Immature natural killer cell (primary cell): Measurements from ENCODE around the gene UBE2K. TPM values are rescaled to one million over a fixed set of nuclear protein-coding genes. Genes with fewer than 3 reads are reported as not detected.
A peak's percentile ranks its signal among the peaks of the same experiment; 100 is the strongest.
"Not testable (repeated sequence)": the region's sequence is repeated elsewhere in the genome, so short reads cannot be mapped to it uniquely, and the experiment has no call there.

Experiments used
- DNase-seq, 3 donors: peaks; one replicate each; pipeline ENCODE4 v3.0.0; 2022; ENCODE audit warnings: mixed read lengths in 1 of 3
- H3K27ac Mint-ChIP-seq, 6 donors: one replicate each; pipeline ENCODE4 v1.8.0; 2020; ENCODE audit warnings: mixed read lengths in 6 of 6, mild to moderate bottlenecking in 5 of 6, inconsistent platforms in 4 of 6, moderate library complexity in 3 of 6
- H3K27me3 Mint-ChIP-seq, 3 donors: one replicate each; pipeline ENCODE4 v1.8.0; 2020 to 2021; ENCODE audit warnings: low read depth in 3 of 3, mild to moderate bottlenecking in 3 of 3, mixed read lengths in 3 of 3, moderate library complexity in 3 of 3, inconsistent platforms in 1 of 3
- H3K36me3 Mint-ChIP-seq, 3 donors: one replicate each; pipeline ENCODE4 v1.8.0; 2020; ENCODE audit warnings: mixed read lengths in 3 of 3, inconsistent platforms in 2 of 3, mild to moderate bottlenecking in 2 of 3
- H3K4me1 Mint-ChIP-seq, 2 donors: one replicate each; pipeline ENCODE4 v1.8.0; 2020; ENCODE audit warnings: inconsistent platforms in 2 of 2, mild to moderate bottlenecking in 2 of 2, mixed read lengths in 2 of 2, moderate library complexity in 1 of 2
- H3K4me3 Mint-ChIP-seq, 5 donors: one replicate each; pipeline ENCODE4 v1.8.0; 2020; ENCODE audit warnings: mild to moderate bottlenecking in 5 of 5, mixed read lengths in 5 of 5, inconsistent platforms in 3 of 5, moderate library complexity in 3 of 5
- H3K9me3 Mint-ChIP-seq, 6 donors: one replicate each; pipeline ENCODE4 v1.8.0; 2020; ENCODE audit warnings: mild to moderate bottlenecking in 6 of 6, mixed read lengths in 6 of 6, inconsistent platforms in 4 of 6, moderate library complexity in 3 of 6
- polyA plus RNA-seq, 3 donors: library from polyadenylated mRNA; unstranded; fragments of 300-500 nt; fragmentation: Illumina TruSeq; gene quantifications; one replicate each; pipeline ENCODE4 v1.2.3, GENCODE V29; 2021

The UBE2K gene
- polyA plus RNA-seq, 3 donors from 2014 or later: 47.9 to 82.4 (median 67.8) TPM

GRCh38 chr4:39664828-39665731 lies 32.9 kb upstream of the UBE2K start:
- H3K27me3 Mint-ChIP-seq: peaks cover 2% of the 10 kb centered on the region in 3 donors
- no peak overlapping the region for H3K27ac Mint-ChIP-seq
- no peaks in the 10 kb centered on the region for H3K9me3 Mint-ChIP-seq

GRCh38 chr4:39667706-39668105 lies 30.2 kb upstream of the UBE2K start:
- H3K4me1 Mint-ChIP-seq: no peaks in the 10 kb centered on the region
- H3K9me3 Mint-ChIP-seq: peaks cover 0 to 3% (median 0%) of the 10 kb centered on the region in 6 donors
- DNase-seq: no peak
- no peak overlapping the region for H3K4me3 Mint-ChIP-seq
- no peaks in the 10 kb centered on the region for H3K36me3 Mint-ChIP-seq
- no peak overlapping the region for H3K27ac Mint-ChIP-seq
- peaks cover 3 to 5% (median 4%) of the 10 kb centered on the region in 3 donors for H3K27me3 Mint-ChIP-seq

More at GRCh38 chr4:39664828-39665731, 32.9 kb upstream of the UBE2K start:
- H3K4me3 Mint-ChIP-seq: no peak overlapping the region
- H3K4me1 Mint-ChIP-seq: no peaks in the 10 kb centered on the region
- no peak for DNase-seq
- no peaks in the 10 kb centered on the region for H3K36me3 Mint-ChIP-seq

GRCh38 chr4:39668887-39669286 lies 29.0 kb upstream of the UBE2K start:
- peaks cover 0 to 3% (median 0%) of the 10 kb centered on the region in 6 donors for H3K9me3 Mint-ChIP-seq
- H3K27ac Mint-ChIP-seq: no peak overlapping the region
- no peak for DNase-seq
- H3K27me3 Mint-ChIP-seq: peaks cover 3 to 5% (median 4%) of the 10 kb centered on the region in 3 donors
- H3K4me1 Mint-ChIP-seq: no peaks in the 10 kb centered on the region
- no peaks in the 10 kb centered on the region for H3K36me3 Mint-ChIP-seq
- no peak overlapping the region for H3K4me3 Mint-ChIP-seq

- H3K4me3 Mint-ChIP-seq, H3K9me3 Mint-ChIP-seq, H3K36me3 Mint-ChIP-seq, H3K27me3 Mint-ChIP-seq, DNase-seq, H3K4me1 Mint-ChIP-seq: not testable (repeated sequence)
- H3K27ac Mint-ChIP-seq: peak overlapping the region in 1 of 6 donors; percentile 49
Observed at GRCh38 chr4:39670296-39670695, 27.6 kb upstream of the UBE2K start.

- H3K4me3 Mint-ChIP-seq, H3K9me3 Mint-ChIP-seq, H3K4me1 Mint-ChIP-seq, H3K27me3 Mint-ChIP-seq, H3K36me3 Mint-ChIP-seq, DNase-seq, H3K27ac Mint-ChIP-seq: not testable (repeated sequence)
Observed at GRCh38 chr4:39675681-39676080, 22.3 kb upstream of the UBE2K start.

- not testable (repeated sequence) for H3K27me3 Mint-ChIP-seq, DNase-seq, H3K36me3 Mint-ChIP-seq, H3K27ac Mint-ChIP-seq, H3K4me1 Mint-ChIP-seq, H3K9me3 Mint-ChIP-seq, H3K4me3 Mint-ChIP-seq
Observed at GRCh38 chr4:39681003-39681402, 16.9 kb upstream of the UBE2K start.

GRCh38 chr4:39682138-39682537 lies 15.8 kb upstream of the UBE2K start:
- no peaks in the 10 kb centered on the region for H3K36me3 Mint-ChIP-seq
- no peak overlapping the region for H3K4me3 Mint-ChIP-seq
- H3K4me1 Mint-ChIP-seq: no peaks in the 10 kb centered on the region
- no peaks in the 10 kb centered on the region for H3K27me3 Mint-ChIP-seq
- H3K27ac Mint-ChIP-seq: no peak overlapping the region
- no peak for DNase-seq
- H3K9me3 Mint-ChIP-seq: no peaks in the 10 kb centered on the region

- Mint-ChIP-seq H3K27ac (no peak overlapping the region), H3K36me3 (no peaks in the 10 kb centered on the region), H3K9me3 (no peaks in the 10 kb centered on the region), H3K27me3 (peaks cover 0 to 4% (median 0%) of the 10 kb centered on the region in 3 donors), H3K4me1 (no peaks in the 10 kb centered on the region), H3K4me3 (no peak overlapping the region)
- DNase-seq: no peak
Observed at GRCh38 chr4:39685990-39686389, 11.9 kb upstream of the UBE2K start.

GRCh38 chr4:39687014-39687413 lies 10.9 kb upstream of the UBE2K start:
- peaks cover 0 to 4% (median 0%) of the 10 kb centered on the region in 3 donors for H3K27me3 Mint-ChIP-seq
- H3K4me1 Mint-ChIP-seq: no peaks in the 10 kb centered on the region
- no peak overlapping the region for H3K27ac Mint-ChIP-seq
- no peaks in the 10 kb centered on the region for H3K9me3 Mint-ChIP-seq
- no peak overlapping the region for H3K4me3 Mint-ChIP-seq
- H3K36me3 Mint-ChIP-seq: no peaks in the 10 kb centered on the region
- no peak for DNase-seq

GRCh38 chr4:39689970-39690369 lies 8.0 kb upstream of the UBE2K start:
- H3K27me3 Mint-ChIP-seq: peaks cover 0 to 4% (median 0%) of the 10 kb centered on the region in 3 donors
- H3K9me3 Mint-ChIP-seq: no peaks in the 10 kb centered on the region
- H3K36me3 Mint-ChIP-seq: no peaks in the 10 kb centered on the region
- no peak for DNase-seq
- no peak overlapping the region for H3K4me3 Mint-ChIP-seq
- H3K27ac Mint-ChIP-seq: no peak overlapping the region
- no peaks in the 10 kb centered on the region for H3K4me1 Mint-ChIP-seq

GRCh38 chr4:39698424-39699009 lies 581 bp downstream of the UBE2K start:
- Mint-ChIP-seq H3K36me3 (peaks cover 0 to 4% (median 0%) of the 10 kb centered on the region in 3 donors), H3K27me3 (peaks cover 12 to 17% (median 16%) of the 10 kb centered on the region in 3 donors), H3K4me1 (peaks cover 45 to 60% of the 10 kb centered on the region in 2 donors), H3K4me3 (peak overlapping the region; percentile 99 to 100 (median 99)), H3K27ac (peak overlapping the region; percentile 95 to 99 (median 98)), H3K9me3 (peaks cover 0 to 2% (median 0%) of the 10 kb centered on the region in 6 donors)
- no peak for DNase-seq

GRCh38 chr4:39699687-39700409 lies 1.9 kb downstream of the UBE2K start:
- Mint-ChIP-seq H3K36me3 (peaks cover 0 to 4% (median 0%) of the 10 kb centered on the region in 3 donors), H3K4me1 (peaks cover 45 to 60% of the 10 kb centered on the region in 2 donors), H3K4me3 (peak overlapping the region; percentile 99 to 100 (median 99)), H3K27me3 (peaks cover 12 to 17% (median 16%) of the 10 kb centered on the region in 3 donors), H3K9me3 (peaks cover 0 to 2% (median 0%) of the 10 kb centered on the region in 6 donors), H3K27ac (peak overlapping the region; percentile 95 to 99 (median 98))
- no peak for DNase-seq

- Mint-ChIP-seq H3K27me3 (peaks cover 12 to 17% (median 16%) of the 10 kb centered on the region in 3 donors), H3K4me3 (peak overlapping the region; percentile 6 to 99 (median 22)), H3K36me3 (peaks cover 0 to 4% (median 0%) of the 10 kb centered on the region in 3 donors), H3K27ac (peak overlapping the region; percentile 50 to 99 (median 95)), H3K4me1 (peaks cover 48 to 64% of the 10 kb centered on the region in 2 donors), H3K9me3 (peaks cover 0 to 1% (median 0%) of the 10 kb centered on the region in 6 donors)
- DNase-seq: no peak
Observed at GRCh38 chr4:39700554-39700953, 2.6 kb downstream of the UBE2K start.
